ENCODE data around the gene FAM184A.

The FAM184A gene

DNA sequence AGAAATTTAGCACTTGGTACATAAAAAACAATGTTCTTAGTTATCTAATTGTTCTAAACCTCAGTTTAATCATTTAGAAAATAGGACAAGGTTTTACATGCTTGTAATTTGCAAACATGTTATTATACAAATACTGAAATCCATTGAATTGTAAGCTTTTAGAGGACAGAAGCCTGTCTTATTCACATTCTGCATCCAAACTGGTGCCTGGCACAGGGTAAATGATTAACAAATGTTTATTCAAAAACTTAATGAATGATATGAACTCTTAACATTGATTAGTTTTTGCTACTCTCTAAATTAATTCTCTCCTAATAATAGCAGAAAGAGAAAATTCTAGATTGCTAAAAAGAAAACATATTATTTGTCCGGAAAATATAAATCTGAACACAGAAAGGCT lies 85.1 kb downstream of the FAM184A start:
- WGBS, 2 donors (ENCODE audit: extremely low coverage in 2 of 2, insufficient read length in 2 of 2, insufficient replicate concordance in 1 of 2), result no CpG with 5 or more reads among the region's 1 CpG
- H3K18ac ChIP-seq (ENCODE audit: low read length), result no peak overlapping the region
- H3K23ac ChIP-seq (ENCODE audit: low read depth, low read length, poor library complexity), result no peak overlapping the region
- H3K27me3 ChIP-seq (ENCODE audit: control insufficient read depth in 3 of 3, insufficient read depth in 3 of 3, low read depth in 1 of 3, low read length in 3 of 3), result no peaks in the 10 kb centered on the region
- peaks cover 0 to 1% of the 10 kb centered on the region in 2 donors for H3K9me3 ChIP-seq (replicated peaks in 1 of 2; ENCODE audit: control insufficient read depth in 2 of 2, insufficient read depth in 1 of 2, low read depth in 1 of 2, low read length in 2 of 2)
- H2AFZ ChIP-seq (ENCODE audit: low read length), result no peak overlapping the region
- no peak overlapping the region for H4K8ac ChIP-seq (ENCODE audit: low read depth, low read length)
- H3K27ac ChIP-seq (replicated peaks; ENCODE audit: low read length), result no peak overlapping the region
- H3K9ac ChIP-seq (ENCODE audit: low read depth, low read length, poor library complexity), result no peak overlapping the region
- no peak overlapping the region for H3K4me2 ChIP-seq (ENCODE audit: insufficient read depth, low read length, poor library complexity, severe bottlenecking)
- H4K91ac ChIP-seq (ENCODE audit: low read depth, low read length, poor library complexity), result no peak overlapping the region
- no peaks in the 10 kb centered on the region for H3K79me1 ChIP-seq (ENCODE audit: low read depth, low read length)
- H3K4ac ChIP-seq (ENCODE audit: low read length), result no peak overlapping the region
- no peak overlapping the region for H3K4me3 ChIP-seq (ENCODE audit: low read length in 2 of 2)
- H2BK120ac ChIP-seq (ENCODE audit: low read depth, low read length), result no peak overlapping the region
- no peak overlapping the region for H2AK5ac ChIP-seq (ENCODE audit: low read depth, low read length)
- H3K14ac ChIP-seq (ENCODE audit: low read length), result no peak overlapping the region
- peaks cover 0 to 48% of the 10 kb centered on the region in 2 donors for H3K36me3 ChIP-seq (replicated peaks in 1 of 2; ENCODE audit: control insufficient read depth in 2 of 2, insufficient read depth in 2 of 2, low read length in 2 of 2)
- no peak overlapping the region for H2BK12ac ChIP-seq (ENCODE audit: low read length)
- no peaks in the 10 kb centered on the region for H3K4me1 ChIP-seq (ENCODE audit: control insufficient read depth in 2 of 2, insufficient read depth in 1 of 2, low read depth in 1 of 2, low read length in 2 of 2)
- no peak overlapping the region for H2BK15ac ChIP-seq (ENCODE audit: low read length)
- no peak for DNase-seq (ENCODE audit: low spot score)
- H2BK5ac ChIP-seq (ENCODE audit: low read length), result no peak overlapping the region

GRCh38 chr6:118992186-118992795 lies 86.2 kb downstream of the FAM184A start:
- Histone ChIP-seq H2AK5ac (ENCODE audit: low read depth, low read length) (no peak overlapping the region), H2AFZ (ENCODE audit: low read length) (no peak overlapping the region), H2BK120ac (ENCODE audit: low read depth, low read length) (no peak overlapping the region), H3K4me1 (ENCODE audit: control insufficient read depth in 2 of 2, insufficient read depth in 1 of 2, low read depth in 1 of 2, low read length in 2 of 2) (no peaks in the 10 kb centered on the region), H3K23ac (ENCODE audit: low read depth, low read length, poor library complexity) (no peak overlapping the region), H2BK15ac (ENCODE audit: low read length) (no peak overlapping the region), H3K36me3 (replicated peaks in 1 of 2; ENCODE audit: control insufficient read depth in 2 of 2, insufficient read depth in 2 of 2, low read length in 2 of 2) (peaks cover 0 to 48% of the 10 kb centered on the region in 2 donors), H3K27ac (replicated peaks; ENCODE audit: low read length) (no peak overlapping the region), H2BK12ac (ENCODE audit: low read length) (no peak overlapping the region), H3K4me3 (ENCODE audit: low read length in 2 of 2) (no peak overlapping the region), H3K14ac (ENCODE audit: low read length) (no peak overlapping the region), H3K9ac (ENCODE audit: low read depth, low read length, poor library complexity) (no peak overlapping the region), H3K9me3 (replicated peaks in 1 of 2; ENCODE audit: control insufficient read depth in 2 of 2, insufficient read depth in 1 of 2, low read depth in 1 of 2, low read length in 2 of 2) (peaks cover 0 to 1% of the 10 kb centered on the region in 2 donors), H4K91ac (ENCODE audit: low read depth, low read length, poor library complexity) (no peak overlapping the region), H3K18ac (ENCODE audit: low read length) (no peak overlapping the region), H4K8ac (ENCODE audit: low read depth, low read length) (no peak overlapping the region), H3K79me1 (ENCODE audit: low read depth, low read length) (no peaks in the 10 kb centered on the region), H3K4me2 (ENCODE audit: insufficient read depth, low read length, poor library complexity, severe bottlenecking) (no peak overlapping the region), H3K4ac (ENCODE audit: low read length) (no peak overlapping the region), H2BK5ac (ENCODE audit: low read length) (no peak overlapping the region), H3K27me3 (ENCODE audit: control insufficient read depth in 3 of 3, insufficient read depth in 3 of 3, low read depth in 1 of 3, low read length in 3 of 3) (no peaks in the 10 kb centered on the region)
- no peak for DNase-seq (ENCODE audit: low spot score)
- WGBS, 2 donors (ENCODE audit: extremely low coverage in 2 of 2, insufficient read length in 2 of 2, insufficient replicate concordance in 1 of 2), result no CpG with 5 or more reads among the region's 4 CpGs

GRCh38 chr6:118986312-118986711 lies 92.2 kb downstream of the FAM184A start:
- no peaks in the 10 kb centered on the region for H3K79me1 ChIP-seq (ENCODE audit: low read depth, low read length)
- no peak overlapping the region for H2BK12ac ChIP-seq (ENCODE audit: low read length)
- H2AK5ac ChIP-seq (ENCODE audit: low read depth, low read length), result no peak overlapping the region
- no peak overlapping the region for H4K91ac ChIP-seq (ENCODE audit: low read depth, low read length, poor library complexity)
- DNase-seq (ENCODE audit: low spot score), result no peak
- H3K36me3 ChIP-seq (replicated peaks in 1 of 2; ENCODE audit: control insufficient read depth in 2 of 2, insufficient read depth in 2 of 2, low read length in 2 of 2), result peaks cover 0 to 52% of the 10 kb centered on the region in 2 donors
- H2BK15ac ChIP-seq (ENCODE audit: low read length), result no peak overlapping the region
- no peak overlapping the region for H4K8ac ChIP-seq (ENCODE audit: low read depth, low read length)
- no peak overlapping the region for H3K27ac ChIP-seq (replicated peaks; ENCODE audit: low read length)
- no peak overlapping the region for H3K4me3 ChIP-seq (ENCODE audit: low read length in 2 of 2)
- H3K23ac ChIP-seq (ENCODE audit: low read depth, low read length, poor library complexity), result no peak overlapping the region
- no peak overlapping the region for H3K18ac ChIP-seq (ENCODE audit: low read length)
- no peak overlapping the region for H2AFZ ChIP-seq (ENCODE audit: low read length)
- H3K9me3 ChIP-seq (replicated peaks in 1 of 2; ENCODE audit: control insufficient read depth in 2 of 2, insufficient read depth in 1 of 2, low read depth in 1 of 2, low read length in 2 of 2), result no peaks in the 10 kb centered on the region
- no peak overlapping the region for H3K9ac ChIP-seq (ENCODE audit: low read depth, low read length, poor library complexity)
- no CpG with 5 or more reads among the region's 1 CpG for WGBS, 2 donors (ENCODE audit: extremely low coverage in 2 of 2, insufficient read length in 2 of 2, insufficient replicate concordance in 1 of 2)
- no peak overlapping the region for H2BK120ac ChIP-seq (ENCODE audit: low read depth, low read length)
- no peaks in the 10 kb centered on the region for H3K27me3 ChIP-seq (ENCODE audit: control insufficient read depth in 3 of 3, insufficient read depth in 3 of 3, low read depth in 1 of 3, low read length in 3 of 3)
- H3K4me2 ChIP-seq (ENCODE audit: insufficient read depth, low read length, poor library complexity, severe bottlenecking), result no peak overlapping the region
- no peaks in the 10 kb centered on the region for H3K4me1 ChIP-seq (ENCODE audit: control insufficient read depth in 2 of 2, insufficient read depth in 1 of 2, low read depth in 1 of 2, low read length in 2 of 2)
- no peak overlapping the region for H2BK5ac ChIP-seq (ENCODE audit: low read length)
- no peak overlapping the region for H3K14ac ChIP-seq (ENCODE audit: low read length)
- no peak overlapping the region for H3K4ac ChIP-seq (ENCODE audit: low read length)

DNA sequence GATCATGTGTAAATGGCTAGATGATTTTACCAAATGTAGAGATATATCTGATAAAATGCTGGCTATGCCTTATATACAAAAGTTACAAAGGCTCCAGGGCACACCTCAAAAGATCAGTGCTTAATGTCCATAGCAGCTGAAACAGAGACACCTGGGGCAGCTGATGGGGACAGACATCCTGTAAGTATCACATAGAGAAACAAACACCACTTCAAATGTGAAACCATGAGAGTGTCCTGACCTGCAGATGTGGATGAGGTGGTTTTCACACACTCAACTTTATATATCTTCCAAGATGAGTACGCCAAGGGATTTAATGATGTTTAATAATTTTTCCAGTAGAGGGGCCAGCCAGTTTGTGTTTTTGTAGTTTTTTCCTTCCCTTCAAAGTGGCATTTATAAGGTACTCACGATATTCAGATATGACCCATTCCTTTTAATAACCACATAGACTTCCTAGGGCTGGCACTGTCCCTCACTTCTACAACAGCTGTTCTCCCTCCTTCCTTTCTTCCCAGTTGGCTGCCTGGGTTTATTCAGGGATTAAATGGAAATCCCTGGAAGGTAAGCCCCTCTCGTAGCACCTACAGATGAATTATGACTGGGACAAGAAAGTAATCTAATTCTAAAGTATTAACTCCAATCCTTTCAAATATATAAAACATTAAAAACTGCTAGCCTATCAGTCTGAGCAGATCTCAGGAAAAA lies 93.2 kb downstream of the FAM184A start:
- Histone ChIP-seq H2AFZ (ENCODE audit: low read length) (no peak overlapping the region), H2BK120ac (ENCODE audit: low read depth, low read length) (no peak overlapping the region), H3K4me1 (ENCODE audit: control insufficient read depth in 2 of 2, insufficient read depth in 1 of 2, low read depth in 1 of 2, low read length in 2 of 2) (no peaks in the 10 kb centered on the region), H3K23ac (ENCODE audit: low read depth, low read length, poor library complexity) (no peak overlapping the region), H2BK12ac (ENCODE audit: low read length) (no peak overlapping the region), H2AK5ac (ENCODE audit: low read depth, low read length) (no peak overlapping the region), H4K8ac (ENCODE audit: low read depth, low read length) (no peak overlapping the region), H3K27ac (replicated peaks; ENCODE audit: low read length) (no peak overlapping the region), H3K4me2 (ENCODE audit: insufficient read depth, low read length, poor library complexity, severe bottlenecking) (no peak overlapping the region), H3K18ac (ENCODE audit: low read length) (no peak overlapping the region), H3K14ac (ENCODE audit: low read length) (no peak overlapping the region), H3K36me3 (replicated peaks in 1 of 2; ENCODE audit: control insufficient read depth in 2 of 2, insufficient read depth in 2 of 2, low read length in 2 of 2) (peaks cover 0 to 49% of the 10 kb centered on the region in 2 donors), H3K9me3 (replicated peaks in 1 of 2; ENCODE audit: control insufficient read depth in 2 of 2, insufficient read depth in 1 of 2, low read depth in 1 of 2, low read length in 2 of 2) (no peaks in the 10 kb centered on the region), H3K9ac (ENCODE audit: low read depth, low read length, poor library complexity) (no peak overlapping the region), H4K91ac (ENCODE audit: low read depth, low read length, poor library complexity) (no peak overlapping the region), H3K4ac (ENCODE audit: low read length) (no peak overlapping the region), H2BK5ac (ENCODE audit: low read length) (no peak overlapping the region), H3K27me3 (ENCODE audit: control insufficient read depth in 3 of 3, insufficient read depth in 3 of 3, low read depth in 1 of 3, low read length in 3 of 3) (no peaks in the 10 kb centered on the region), H2BK15ac (ENCODE audit: low read length) (no peak overlapping the region), H3K4me3 (ENCODE audit: low read length in 2 of 2) (no peak overlapping the region), H3K79me1 (ENCODE audit: low read depth, low read length) (no peaks in the 10 kb centered on the region)
- no peak for DNase-seq (ENCODE audit: low spot score)
- no CpG with 5 or more reads among the region's 3 CpGs for WGBS, 2 donors (ENCODE audit: extremely low coverage in 2 of 2, insufficient read length in 2 of 2, insufficient replicate concordance in 1 of 2)

Data from neuronal stem cell (in vitro differentiated cells).